HG02981 (cell line): Measurements from ENCODE around the gene SH3BGRL2.
"Not testable (repeated sequence)": the region's sequence is repeated elsewhere in the genome, so short reads cannot be mapped to it uniquely, and the experiment has no call there.

ENCODE experiments used
- ATAC-seq: cut with Tn5 transposase; IDR thresholded peaks from one replicate; pipeline ENCODE4 v1.9.1; 2021; ENCODE audit warnings: mild to moderate bottlenecking, moderate library complexity; ENCODE audit not compliant: unreplicated experiment

Gene SH3BGRL2

DNA sequence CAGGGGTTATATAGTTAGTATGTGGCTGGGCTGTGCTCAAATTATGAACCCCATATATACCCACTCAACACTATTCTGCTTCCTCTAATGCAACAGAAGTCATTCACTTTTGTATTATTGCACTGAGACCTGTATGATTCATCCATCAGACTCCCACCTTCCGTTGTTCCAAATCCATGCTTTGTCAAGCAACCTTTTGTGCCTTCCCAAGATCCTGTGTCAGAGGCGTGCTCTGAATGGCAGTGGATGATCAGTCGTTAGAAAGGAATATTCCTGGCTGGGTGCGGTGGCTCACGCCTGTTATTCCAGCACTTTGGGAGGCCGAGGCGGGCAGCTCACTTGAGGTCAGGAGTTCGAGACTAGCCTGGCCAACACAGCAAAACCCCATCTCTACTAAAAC lies 103.2 kb downstream of the SH3BGRL2 start:
- ATAC-seq, result no peak

DNA sequence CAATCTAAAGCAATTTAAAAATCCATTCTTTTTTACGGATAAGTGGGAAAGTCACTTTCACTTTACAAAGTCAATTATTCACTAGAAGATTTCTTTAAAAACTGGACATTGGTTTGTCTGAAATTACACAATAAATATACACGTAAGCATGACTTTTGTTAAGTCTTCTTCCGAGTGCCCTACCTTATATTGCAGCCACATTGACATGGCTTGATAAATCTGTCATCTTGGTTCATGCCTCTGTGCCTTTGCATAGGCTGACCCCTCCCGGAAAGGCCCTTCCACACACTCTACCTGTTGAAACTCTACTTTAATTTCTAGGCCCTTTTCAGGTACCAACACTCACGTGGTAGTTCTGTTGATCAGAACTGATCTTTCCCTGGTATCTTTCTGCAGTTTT lies 104.1 kb downstream of the SH3BGRL2 start:
- ATAC-seq, result no peak

DNA sequence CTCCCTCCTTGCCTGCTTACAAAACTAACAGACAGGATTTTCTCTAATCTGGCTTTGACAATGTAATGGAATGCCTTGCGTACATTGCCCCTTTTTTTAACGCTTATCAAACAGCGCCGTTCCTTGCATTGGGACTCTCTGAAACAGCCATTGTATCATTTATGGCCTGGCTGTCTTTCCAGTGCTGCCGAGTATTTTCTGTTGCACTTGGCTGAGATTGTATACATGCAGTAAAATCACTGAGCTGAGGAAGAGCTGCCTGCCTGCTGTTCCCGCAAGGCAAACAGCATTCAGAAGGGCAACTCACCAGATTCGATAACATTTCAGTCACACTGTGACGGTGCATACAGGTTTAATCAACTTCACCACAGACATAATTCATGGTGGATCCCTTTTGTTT lies 106.0 kb downstream of the SH3BGRL2 start:
- no peak for ATAC-seq

DNA sequence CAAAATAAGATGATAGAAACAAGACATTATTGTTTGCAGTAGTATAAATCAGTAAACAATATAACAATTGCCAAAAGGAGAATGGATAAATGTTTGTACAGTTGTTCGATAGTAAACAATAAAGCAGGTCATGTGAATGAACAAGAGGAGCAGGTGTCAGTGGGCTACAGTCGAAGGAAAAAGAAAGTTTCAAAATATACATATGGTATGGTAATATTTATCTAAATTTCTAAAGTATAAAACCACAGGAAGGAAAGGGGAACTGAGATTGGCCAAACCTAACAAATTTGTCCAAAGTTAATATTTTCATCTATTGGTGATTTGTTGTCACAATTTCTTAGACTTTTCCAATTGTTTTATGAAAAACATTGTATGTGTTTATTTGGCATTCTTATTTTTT lies 110.9 kb downstream of the SH3BGRL2 start:
- ATAC-seq, result no peak

DNA sequence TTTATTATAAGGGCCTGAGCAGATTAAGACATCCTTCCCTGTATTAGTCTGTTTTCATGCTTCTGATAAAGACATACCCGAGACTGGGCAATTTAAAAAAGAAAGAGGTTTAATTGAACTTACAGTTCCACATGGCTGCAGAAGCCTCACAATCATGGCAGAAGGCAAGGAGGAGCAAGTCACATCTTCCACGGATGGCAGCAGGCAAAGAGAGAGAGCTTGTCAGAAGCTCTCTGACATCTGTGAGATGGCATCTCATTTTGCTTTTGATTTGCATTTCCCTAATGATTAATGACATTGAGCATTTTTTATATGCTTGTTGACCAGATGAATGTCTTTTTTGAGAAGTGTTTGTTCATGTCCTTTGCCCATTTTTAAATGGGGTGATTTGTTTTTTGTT lies 114.2 kb downstream of the SH3BGRL2 start:
- not testable (repeated sequence) for ATAC-seq

DNA sequence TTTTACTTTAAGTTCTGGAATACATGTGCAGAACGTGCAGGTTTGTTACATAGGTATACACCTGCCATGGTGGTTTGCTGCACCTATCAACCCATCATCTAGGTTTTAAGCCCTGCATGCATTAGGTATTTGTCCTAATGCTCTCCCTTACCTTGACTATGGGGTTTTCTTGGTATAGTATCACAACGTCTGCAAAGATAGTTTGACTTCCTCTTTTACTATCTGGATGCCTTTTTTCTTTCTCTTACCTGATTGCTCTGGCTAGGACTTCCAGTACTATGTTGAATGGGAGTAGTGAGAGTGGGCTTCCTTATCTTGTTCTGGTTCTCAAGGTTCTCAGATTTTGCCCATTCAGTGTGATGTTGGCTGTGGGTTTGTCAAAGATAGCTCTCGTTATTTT lies 115.2 kb downstream of the SH3BGRL2 start:
- not testable (repeated sequence) for ATAC-seq

DNA sequence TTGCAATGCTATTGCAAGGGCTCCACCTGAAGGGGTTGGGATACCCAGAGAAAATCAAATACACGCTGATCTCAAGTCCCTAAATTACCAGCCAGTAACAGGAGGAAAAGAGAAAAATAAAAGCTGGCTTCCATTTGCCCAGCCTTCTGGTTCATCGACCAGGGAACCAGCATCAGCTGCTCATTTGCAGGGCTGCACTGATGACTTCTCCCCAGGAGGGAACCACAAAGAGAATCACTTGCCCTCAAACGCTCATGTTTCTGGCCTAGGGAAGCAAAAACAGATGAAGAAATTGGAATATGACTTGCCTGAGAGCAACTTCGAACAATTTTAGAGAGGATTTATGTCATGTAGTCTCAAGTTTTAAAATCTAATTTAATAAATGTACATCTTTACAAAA lies 119.7 kb downstream of the SH3BGRL2 start:
- ATAC-seq, result no peak
